ENCODE results near the gene VILL. TPM values are rescaled to one million over a fixed set of nuclear protein-coding genes. Genes with fewer than 3 reads are reported as not detected.

VILL gene
- total and polyA plus RNA-seq, 2 of the 8 experiments (the other 6 are each of a cell fraction or from before 2014, with no cell fraction given), result 4.1 to 4.2 TPM

GRCh38 chr3:37956723-37957538, 33.7 kb upstream of the VILL start:
- Histone ChIP-seq H2AFZ (ENCODE audit: low read length) (no peak overlapping the region), H3K4me2 (ENCODE audit: insufficient read depth in 1 of 2, low read depth in 2 of 2, low read length in 2 of 2) (no peak overlapping the region), H2BK5ac (ENCODE audit: low read depth, low read length) (no peak overlapping the region; the same call in 1 of the 2 replicates), H3K4ac (replicated peaks; ENCODE audit: insufficient read length, low read depth, low read length) (no peak overlapping the region), H4K91ac (replicated peaks; ENCODE audit: insufficient read length, low read length) (no peak overlapping the region), H3K27me3 (replicated peaks in 1 of 4; ENCODE audit: control insufficient read depth in 3 of 4, extremely low read depth in 1 of 4, insufficient read depth in 3 of 4, low read length in 3 of 4) (no peaks in the 10 kb centered on the region), H3K9me3 (ENCODE audit: insufficient read depth in 2 of 2, low read depth in 1 of 2, low read length in 1 of 2) (no peaks in the 10 kb centered on the region), H3K56ac (replicated peaks; ENCODE audit: insufficient read length, low read depth, low read length) (no peak overlapping the region), H3K23ac (ENCODE audit: insufficient read length) (no peak overlapping the region), H4K20me1 (replicated peaks in 1 of 2; ENCODE audit: control insufficient read depth in 1 of 2, insufficient read depth in 2 of 2, low read length in 2 of 2) (no peaks in the 10 kb centered on the region), H3K4me3 (ENCODE audit: extremely low read depth in 1 of 4, insufficient read depth in 2 of 4, low read depth in 3 of 4, low read length in 4 of 4) (no peak overlapping the region), H2AK5ac (ENCODE audit: low read depth, low read length) (no peak overlapping the region), H3K4me1 (replicated peaks in 1 of 4; ENCODE audit: control insufficient read depth in 3 of 4, insufficient read depth in 4 of 4, low read length in 3 of 4) (peaks cover 0 to 11% (median 7%) of the 10 kb centered on the region in 4 experiments; a peak in 3 of 7 replicates), H2BK15ac (ENCODE audit: low read length) (no peak overlapping the region), H2BK12ac (ENCODE audit: low read depth, low read length) (no peak overlapping the region), H3K23me2 (ENCODE audit: low read depth, low read length) (no peaks in the 10 kb centered on the region), H3K36me3 (ENCODE audit: control insufficient read depth in 2 of 4, insufficient read depth in 4 of 4, low read length in 3 of 4) (no peaks in the 10 kb centered on the region; a peak in 1 of 8 replicates), H3K9ac (replicated peaks in 1 of 4; ENCODE audit: extremely low read depth in 1 of 4, low read depth in 3 of 4, low read length in 3 of 4) (0 out of 7 replicates have a peak overlapping the region, but pooled peaks of 1 of the 4 experiments have one; percentile 16), H3K79me1 (ENCODE audit: low read depth, low read length) (no peaks in the 10 kb centered on the region), H3K14ac (ENCODE audit: insufficient read length) (no peak overlapping the region), H3K18ac (ENCODE audit: extremely low read depth, low read length) (no peak overlapping the region), H4K8ac (ENCODE audit: extremely low read depth, insufficient read depth, low read length) (no peak overlapping the region), H4K5ac (ENCODE audit: insufficient read length, low read depth, low read length) (no peak overlapping the region), H2BK120ac (replicated peaks; ENCODE audit: low read depth, low read length) (no peak overlapping the region), H3K27ac (ENCODE audit: low read depth, low read length) (0 out of 2 replicates have a peak overlapping the region, but pooled peaks have one; percentile 38), H2BK20ac (ENCODE audit: low read length) (no peak overlapping the region), H3K79me2 (ENCODE audit: control insufficient read depth in 1 of 2, insufficient read depth in 2 of 2, low read length in 2 of 2) (no peaks in the 10 kb centered on the region)
- no peak for DNase-seq (ENCODE audit: low read depth in 1 of 2, low spot score in 2 of 2)
- WGBS, 2 experiments (ENCODE audit: extremely low coverage in 1 of 2, insufficient coverage in 1 of 2, insufficient read length in 1 of 2, insufficient replicate concordance in 2 of 2, low coverage in 1 of 2, low lambda C conversion rate in 2 of 2, missing lambda C conversion rate in 1 of 2), result 79% methylated on average over 2 of the region's 2 CpGs; no CpG with 5 or more reads in 1 of the 2 experiments
- FAIRE-seq, result no peak
- POLR2A ChIA-PET (ENCODE audit: partially characterized antibody), result interaction anchor here (0.9 to 1.9 kb wide), 3 partner anchors 7 to 15 kb away, joined by 3 to 4 read pairs (median 3); no protein-coding TSS in a partner anchor
- CTCF ChIA-PET (ENCODE audit: partially characterized antibody), result interaction anchor here (0.8 to 4.1 kb wide), 10 partner anchors 10 to 177 kb away, joined by 3 to 32 read pairs (median 4); no protein-coding TSS in a partner anchor
- no peak for TF ChIP-seq GTF2F1 (IDR thresholded peaks at IDR 0.05; ENCODE audit: borderline replicate concordance, low read depth, low read length)
